ENCODE measurements around the gene POLR2J. TPM values are rescaled to one million over a fixed set of nuclear protein-coding genes. Genes with fewer than 3 reads are reported as not detected.
A peak's percentile ranks its signal among the peaks of the same experiment; 100 is the strongest.

POLR2J gene
- polyA plus RNA-seq, 2 donors: 68.9 to 89.4 TPM

GRCh38 chr7:102444961-102445673 is 33.6 kb downstream of the POLR2J start:
- Histone ChIP-seq H3K27ac (ENCODE audit: low read depth in 2 of 2, low read length in 1 of 2) (no peak overlapping the region), H3K4me1 (ENCODE audit: control insufficient read depth in 2 of 2, insufficient read depth in 2 of 2, low read length in 1 of 2) (no peaks in the 10 kb centered on the region), H3K4me3 (ENCODE audit: low read depth in 1 of 2, low read length in 2 of 2) (no peak overlapping the region), H3K36me3 (ENCODE audit: control insufficient read depth in 2 of 2, insufficient read depth in 2 of 2, low read length in 1 of 2) (peaks cover 0 to 4% of the 10 kb centered on the region in 2 donors), H3K27me3 (ENCODE audit: control insufficient read depth in 1 of 2, insufficient read depth in 2 of 2, low read length in 2 of 2) (no peaks in the 10 kb centered on the region), H3K9me3 (ENCODE audit: control insufficient read depth in 2 of 2, insufficient read depth in 1 of 2, low read depth in 1 of 2, low read length in 1 of 2) (no peaks in the 10 kb centered on the region)
- 88% methylated on average over 17 of the region's 17 CpGs for WGBS, 2 donors

DNA sequence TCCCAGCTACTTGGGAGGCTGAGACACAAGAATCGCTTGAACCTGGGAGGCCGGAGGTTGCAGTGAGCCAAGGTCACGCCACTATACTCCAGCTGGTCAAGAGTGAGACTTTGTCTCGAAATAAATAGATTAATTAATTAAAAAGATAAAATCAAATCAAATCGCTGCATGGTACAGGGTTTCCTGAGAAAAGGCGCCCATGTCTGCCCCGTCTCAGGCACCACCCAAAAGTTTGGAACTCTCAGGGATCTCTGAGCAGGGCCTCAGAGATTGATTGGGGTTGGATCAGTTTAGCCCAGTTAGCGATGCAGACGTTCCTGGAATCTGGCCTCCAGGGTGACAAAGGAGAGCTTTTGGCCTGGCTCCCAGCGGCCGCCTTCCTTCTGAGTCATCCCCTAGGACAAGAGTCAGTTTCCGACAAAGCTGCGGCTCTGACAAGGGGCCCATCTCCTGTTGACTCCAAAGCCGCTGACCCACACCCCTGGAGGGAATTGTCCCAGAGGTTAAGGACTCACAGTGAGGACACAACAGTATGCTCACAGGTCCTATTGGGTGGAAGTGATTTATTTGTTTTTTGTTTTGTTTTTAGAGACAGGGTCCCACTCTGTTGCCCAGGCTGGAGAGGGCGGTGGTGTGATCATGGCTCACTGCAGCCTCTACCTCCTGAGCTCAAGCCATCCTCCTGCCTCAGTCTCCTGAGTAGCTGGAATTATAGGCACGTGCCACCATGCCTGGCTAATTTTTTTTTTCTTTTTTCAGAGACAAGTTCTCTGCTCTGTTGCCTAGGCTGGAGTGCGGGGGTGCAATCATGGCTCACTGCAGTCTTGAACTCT is 38.5 kb downstream of the POLR2J start:
- Histone ChIP-seq H3K36me3 (ENCODE audit: control insufficient read depth in 2 of 2, insufficient read depth in 2 of 2, low read length in 1 of 2) (peaks cover 0 to 8% of the 10 kb centered on the region in 2 donors), H3K27me3 (ENCODE audit: control insufficient read depth in 1 of 2, insufficient read depth in 2 of 2, low read length in 2 of 2) (no peaks in the 10 kb centered on the region), H3K4me3 (ENCODE audit: low read depth in 1 of 2, low read length in 2 of 2) (no peak overlapping the region), H3K4me1 (ENCODE audit: control insufficient read depth in 2 of 2, insufficient read depth in 2 of 2, low read length in 1 of 2) (no peaks in the 10 kb centered on the region), H3K27ac (ENCODE audit: low read depth in 2 of 2, low read length in 1 of 2) (no peak overlapping the region), H3K9me3 (ENCODE audit: control insufficient read depth in 2 of 2, insufficient read depth in 1 of 2, low read depth in 1 of 2, low read length in 1 of 2) (no peaks in the 10 kb centered on the region)
- 60 to 75% methylated on average over 17 of the region's 17 CpGs for WGBS, 2 donors

GRCh38 chr7:102436118-102436517 is 42.6 kb downstream of the POLR2J start:
- H3K4me1 ChIP-seq (ENCODE audit: control insufficient read depth in 2 of 2, insufficient read depth in 2 of 2, low read length in 1 of 2): peaks cover 0 to 6% of the 10 kb centered on the region in 2 donors
- H3K9me3 ChIP-seq (ENCODE audit: control insufficient read depth in 2 of 2, insufficient read depth in 1 of 2, low read depth in 1 of 2, low read length in 1 of 2): no peaks in the 10 kb centered on the region
- peaks cover 0 to 5% of the 10 kb centered on the region in 2 donors for H3K36me3 ChIP-seq (ENCODE audit: control insufficient read depth in 2 of 2, insufficient read depth in 2 of 2, low read length in 1 of 2)
- H3K27ac ChIP-seq (ENCODE audit: low read depth in 2 of 2, low read length in 1 of 2): no peak overlapping the region
- H3K4me3 ChIP-seq (ENCODE audit: low read depth in 1 of 2, low read length in 2 of 2): no peak overlapping the region
- no peaks in the 10 kb centered on the region for H3K27me3 ChIP-seq (ENCODE audit: control insufficient read depth in 1 of 2, insufficient read depth in 2 of 2, low read length in 2 of 2)
- WGBS, 2 donors: 94 to 95% methylated on average over 10 of the region's 10 CpGs

GRCh38 chr7:102434039-102434486 is 44.7 kb downstream of the POLR2J start:
- Histone ChIP-seq H3K27me3 (ENCODE audit: control insufficient read depth in 1 of 2, insufficient read depth in 2 of 2, low read length in 2 of 2) (no peaks in the 10 kb centered on the region), H3K9me3 (ENCODE audit: control insufficient read depth in 2 of 2, insufficient read depth in 1 of 2, low read depth in 1 of 2, low read length in 1 of 2) (no peaks in the 10 kb centered on the region), H3K4me1 (ENCODE audit: control insufficient read depth in 2 of 2, insufficient read depth in 2 of 2, low read length in 1 of 2) (peaks cover 0 to 6% of the 10 kb centered on the region in 2 donors), H3K36me3 (ENCODE audit: control insufficient read depth in 2 of 2, insufficient read depth in 2 of 2, low read length in 1 of 2) (peaks cover 0 to 4% of the 10 kb centered on the region in 2 donors), H3K4me3 (ENCODE audit: low read depth in 1 of 2, low read length in 2 of 2) (peak overlapping the region; percentile 65 to 67), H3K27ac (ENCODE audit: low read depth in 2 of 2, low read length in 1 of 2) (peak overlapping the region; percentile 24 to 45)
- WGBS, 2 donors: 31 to 35% methylated on average over 9 of the region's 9 CpGs

DNA sequence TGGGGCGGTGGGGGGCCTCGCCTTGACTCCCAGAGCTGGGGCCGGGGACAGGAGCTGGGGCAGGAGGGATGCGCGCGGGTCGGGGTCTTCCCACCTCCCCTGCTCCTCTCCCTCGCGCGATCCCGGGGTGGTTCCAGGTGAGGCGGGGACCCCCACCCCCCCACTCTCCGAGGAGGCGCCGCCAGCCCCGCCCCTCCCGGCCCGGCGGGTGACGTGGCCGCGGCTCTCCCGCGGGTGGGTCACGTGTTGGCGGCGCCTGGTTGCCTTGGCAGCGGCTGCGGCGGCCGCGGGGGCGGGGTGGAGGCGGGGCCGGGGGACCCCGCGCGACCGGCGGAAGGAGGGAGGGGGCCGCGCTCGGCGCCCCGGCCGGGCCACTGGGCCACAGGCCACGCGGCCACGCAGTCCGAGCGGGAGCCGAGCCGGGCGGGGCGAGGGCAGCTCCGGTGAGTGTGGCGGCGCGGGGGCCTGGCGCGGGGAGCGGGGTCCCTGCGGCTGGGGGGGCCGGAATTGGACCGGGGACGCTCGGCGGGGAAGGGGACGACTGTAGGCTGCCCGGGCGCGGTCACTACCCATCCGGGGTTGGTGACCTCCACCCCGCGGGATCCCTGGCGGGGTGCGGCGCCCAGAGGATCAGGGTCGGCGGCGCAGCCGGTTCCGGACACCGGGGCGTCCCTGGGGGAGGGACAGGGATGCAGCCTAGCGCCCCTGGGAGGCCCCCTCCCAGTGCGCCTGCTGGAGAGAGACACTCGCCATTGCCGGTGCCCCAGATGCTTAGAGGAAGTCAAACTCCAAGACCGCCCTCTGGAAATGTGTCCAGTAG is 45.3 kb downstream of the POLR2J start, which contains the start of gene ORAI2:
Gene ORAI2 (plus strand): TSS at position 357 of the 820 bp plus-strand sequence. CDS start 5,382 bp downstream, outside the sequence.
- H3K4me1 ChIP-seq (ENCODE audit: control insufficient read depth in 2 of 2, insufficient read depth in 2 of 2, low read length in 1 of 2): peaks cover 0 to 6% of the 10 kb centered on the region in 2 donors
- H3K36me3 ChIP-seq (ENCODE audit: control insufficient read depth in 2 of 2, insufficient read depth in 2 of 2, low read length in 1 of 2): no peaks in the 10 kb centered on the region
- peak within 1 kb of the TSS; percentile 60 to 73 for H3K27ac ChIP-seq (ENCODE audit: low read depth in 2 of 2, low read length in 1 of 2)
- no peaks in the 10 kb centered on the region for H3K27me3 ChIP-seq (ENCODE audit: control insufficient read depth in 1 of 2, insufficient read depth in 2 of 2, low read length in 2 of 2)
- H3K9me3 ChIP-seq (ENCODE audit: control insufficient read depth in 2 of 2, insufficient read depth in 1 of 2, low read depth in 1 of 2, low read length in 1 of 2): no peaks in the 10 kb centered on the region
- 0 to 1% methylated on average over 56 to 90 of the region's 90 CpGs for WGBS, 2 donors
- H3K4me3 ChIP-seq (ENCODE audit: low read depth in 1 of 2, low read length in 2 of 2): peak within 1 kb of the TSS; percentile 65 to 67

DNA sequence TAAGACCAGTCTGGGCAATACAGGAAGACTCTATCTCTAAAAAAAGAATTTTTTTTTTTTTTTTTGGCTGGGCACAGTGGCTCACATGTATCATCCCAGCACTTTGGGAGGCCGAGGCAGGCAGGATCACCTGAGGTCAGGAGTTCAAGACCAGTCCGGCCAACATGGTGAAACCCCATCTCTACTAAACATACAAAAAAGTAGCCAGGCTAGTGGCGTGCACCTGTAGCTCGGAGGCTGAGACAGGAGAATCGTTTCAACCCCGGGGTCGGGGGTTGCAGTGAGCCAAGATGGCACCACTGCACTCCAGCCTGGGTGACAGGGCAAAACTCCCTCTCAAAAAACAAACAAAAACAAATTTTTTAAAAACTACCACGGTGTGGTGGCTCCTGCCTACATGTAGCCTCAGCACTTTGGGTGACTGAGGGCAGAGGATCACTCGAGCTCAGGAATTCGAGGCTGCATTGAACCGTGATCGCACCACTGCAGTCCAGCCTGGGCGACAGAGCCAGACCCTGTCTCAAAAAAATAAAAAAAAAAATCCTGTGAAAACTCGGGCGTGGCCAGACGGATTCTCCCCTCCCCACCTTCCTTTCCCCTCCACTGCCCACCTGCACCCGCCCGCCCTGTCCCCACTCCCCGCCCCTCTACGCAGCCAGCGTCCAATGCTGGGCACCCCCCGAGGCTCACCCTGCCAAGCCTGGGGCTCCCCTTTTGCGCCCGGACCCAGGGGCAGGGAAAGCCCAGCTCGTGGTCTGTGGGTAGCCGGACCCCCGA is 46.1 kb downstream of the POLR2J start:
- 26 to 29% methylated on average over 26 to 27 of the region's 27 CpGs for WGBS, 2 donors
- peak overlapping the region; percentile 65 to 67 for H3K4me3 ChIP-seq (ENCODE audit: low read depth in 1 of 2, low read length in 2 of 2)
- peak overlapping the region; percentile 60 to 73 for H3K27ac ChIP-seq (ENCODE audit: low read depth in 2 of 2, low read length in 1 of 2)

DNA sequence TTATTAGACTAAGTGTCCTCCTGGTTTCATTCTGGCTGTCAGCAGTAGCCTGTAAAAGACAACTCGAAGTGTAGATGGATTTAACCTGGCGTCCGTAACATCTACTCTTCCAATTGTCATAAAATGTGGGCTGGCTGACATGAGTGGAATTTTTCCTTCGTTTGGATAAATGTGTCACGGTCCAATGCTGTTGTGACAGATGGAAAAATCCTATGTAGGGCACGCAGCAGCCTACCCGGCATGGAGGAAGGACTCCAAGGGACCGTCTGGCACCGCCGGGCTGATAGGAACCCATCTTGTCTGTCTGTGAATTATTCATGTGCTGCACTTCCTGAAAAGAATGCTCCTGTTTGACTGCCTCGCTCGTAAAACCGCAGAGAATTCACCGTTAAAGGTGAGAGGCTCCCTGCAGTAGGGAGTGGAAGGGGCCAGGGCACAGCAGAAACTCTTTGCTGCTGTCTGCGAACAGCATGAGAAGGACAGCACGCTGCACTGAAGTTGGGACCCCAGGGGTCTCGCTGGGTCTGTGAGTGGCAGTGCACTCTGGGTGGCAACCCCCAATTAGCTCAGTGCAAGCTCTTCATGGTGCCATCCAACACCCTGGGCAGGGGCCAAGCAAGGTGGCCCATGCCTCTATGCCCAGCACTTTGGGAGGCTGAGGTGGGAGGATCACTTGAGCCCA is 47.0 kb downstream of the POLR2J start:
- Histone ChIP-seq H3K9me3 (ENCODE audit: control insufficient read depth in 2 of 2, insufficient read depth in 1 of 2, low read depth in 1 of 2, low read length in 1 of 2) (no peaks in the 10 kb centered on the region), H3K27ac (ENCODE audit: low read depth in 2 of 2, low read length in 1 of 2) (peak overlapping the region; percentile 20 to 70), H3K27me3 (ENCODE audit: control insufficient read depth in 1 of 2, insufficient read depth in 2 of 2, low read length in 2 of 2) (no peaks in the 10 kb centered on the region), H3K4me3 (ENCODE audit: low read depth in 1 of 2, low read length in 2 of 2) (no peak overlapping the region), H3K36me3 (ENCODE audit: control insufficient read depth in 2 of 2, insufficient read depth in 2 of 2, low read length in 1 of 2) (peaks cover 0 to 4% of the 10 kb centered on the region in 2 donors), H3K4me1 (ENCODE audit: control insufficient read depth in 2 of 2, insufficient read depth in 2 of 2, low read length in 1 of 2) (peaks cover 0 to 6% of the 10 kb centered on the region in 2 donors)
- 34 to 40% methylated on average over 17 of the region's 17 CpGs for WGBS, 2 donors

More for the DNA sequence above, 46.1 kb downstream of the POLR2J start:
- Histone ChIP-seq H3K36me3 (ENCODE audit: control insufficient read depth in 2 of 2, insufficient read depth in 2 of 2, low read length in 1 of 2) (peaks cover 0 to 2% of the 10 kb centered on the region in 2 donors), H3K9me3 (ENCODE audit: control insufficient read depth in 2 of 2, insufficient read depth in 1 of 2, low read depth in 1 of 2, low read length in 1 of 2) (no peaks in the 10 kb centered on the region), H3K4me1 (ENCODE audit: control insufficient read depth in 2 of 2, insufficient read depth in 2 of 2, low read length in 1 of 2) (peaks cover 0 to 6% of the 10 kb centered on the region in 2 donors), H3K27me3 (ENCODE audit: control insufficient read depth in 1 of 2, insufficient read depth in 2 of 2, low read length in 2 of 2) (no peaks in the 10 kb centered on the region)

DNA sequence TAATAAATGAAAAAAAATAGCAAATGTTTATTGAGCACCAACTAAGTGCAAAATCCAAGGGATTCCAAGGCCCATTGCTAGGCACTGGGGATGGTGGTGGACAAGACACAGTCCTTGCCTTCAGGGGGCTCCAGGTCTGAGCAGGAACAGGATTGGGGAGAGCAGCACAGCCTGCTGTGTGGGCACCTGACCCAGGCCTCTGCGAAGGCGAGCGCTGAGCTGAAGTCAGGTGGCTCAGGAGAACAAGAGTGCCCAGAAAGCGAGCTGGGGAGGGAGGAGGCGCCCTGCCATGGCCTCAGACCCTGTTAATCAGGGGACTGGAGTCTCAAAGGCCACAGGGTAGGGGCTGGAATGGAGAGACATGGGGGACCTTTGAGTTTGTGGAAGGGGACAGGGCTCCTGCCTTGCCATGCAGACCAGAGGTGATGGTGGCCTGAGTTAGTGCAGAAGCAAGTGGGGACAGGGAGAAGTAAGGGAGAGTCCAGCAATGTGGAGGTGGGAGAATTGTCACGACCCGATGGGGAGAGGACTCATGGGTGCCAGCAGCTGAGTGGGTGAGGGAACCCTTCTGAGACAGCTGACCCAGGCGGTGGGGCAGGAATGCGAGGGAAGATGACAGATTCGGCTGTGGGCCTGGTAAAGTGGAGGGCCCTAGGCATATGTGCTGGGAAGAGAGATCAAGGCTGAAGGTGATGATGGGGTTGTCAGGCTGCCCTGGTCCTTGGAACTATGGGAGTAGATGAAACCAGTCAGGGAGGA is 49.4 kb downstream of the POLR2J start:
- Histone ChIP-seq H3K9me3 (ENCODE audit: control insufficient read depth in 2 of 2, insufficient read depth in 1 of 2, low read depth in 1 of 2, low read length in 1 of 2) (no peaks in the 10 kb centered on the region), H3K27me3 (ENCODE audit: control insufficient read depth in 1 of 2, insufficient read depth in 2 of 2, low read length in 2 of 2) (no peaks in the 10 kb centered on the region), H3K27ac (ENCODE audit: low read depth in 2 of 2, low read length in 1 of 2) (no peak overlapping the region), H3K4me1 (ENCODE audit: control insufficient read depth in 2 of 2, insufficient read depth in 2 of 2, low read length in 1 of 2) (peaks cover 0 to 9% of the 10 kb centered on the region in 2 donors), H3K4me3 (ENCODE audit: low read depth in 1 of 2, low read length in 2 of 2) (no peak overlapping the region), H3K36me3 (ENCODE audit: control insufficient read depth in 2 of 2, insufficient read depth in 2 of 2, low read length in 1 of 2) (peaks cover 6 to 22% of the 10 kb centered on the region in 2 donors)
- 94% methylated on average over 10 of the region's 10 CpGs for WGBS, 2 donors
